TTC549 (cell line): ENCODE measurements around the gene NOA1.

Source experiments
- FAIRE-seq: peaks from 2 replicates; lab custom pipeline; 2012; peaks lifted over from hg19 to GRCh38; lab: Jason Lieb, UNC

The NOA1 gene

GRCh38 chr4:56977321-56978012, at the start of gene NOA1:
Gene NOA1, minus strand, starts transcription at chr4:56977606. Its CDS starts 21 bp downstream, at chr4:56977585.
- peak; percentile 92 for FAIRE-seq

- FAIRE-seq = no peak
Observed at GRCh38 chr4:57023104-57023503, 45.7 kb upstream of the NOA1 start.

- FAIRE-seq = no peak
Observed at GRCh38 chr4:57020467-57021101, 43.2 kb upstream of the NOA1 start.

GRCh38 chr4:57018980-57019379, 41.6 kb upstream of the NOA1 start:
- FAIRE-seq = peak; percentile 64

GRCh38 chr4:57013543-57014120, 36.2 kb upstream of the NOA1 start:
- no peak for FAIRE-seq

- no peak for FAIRE-seq
Observed at GRCh38 chr4:56999751-57000150, 22.3 kb upstream of the NOA1 start.

GRCh38 chr4:56995525-56995924, 18.1 kb upstream of the NOA1 start:
- FAIRE-seq = no peak

GRCh38 chr4:56990109-56990905, 12.9 kb upstream of the NOA1 start:
- no peak for FAIRE-seq

- FAIRE-seq = no peak
Observed at GRCh38 chr4:56986952-56987351, 9.5 kb upstream of the NOA1 start.

GRCh38 chr4:56986192-56986591, 8.8 kb upstream of the NOA1 start:
- FAIRE-seq = no peak

GRCh38 chr4:56981795-56982201, 4.4 kb upstream of the NOA1 start:
- FAIRE-seq = no peak

- FAIRE-seq = no peak
Observed at GRCh38 chr4:56979421-56980072, 2.1 kb upstream of the NOA1 start.

GRCh38 chr4:56978750-56979303, 1.4 kb upstream of the NOA1 start, which contains the start of gene POLR2B:
Gene POLR2B, plus strand, starts transcription at chr4:56978896. Its CDS starts 90 bp downstream, at chr4:56978986.
- FAIRE-seq = peak; percentile 78

- no peak for FAIRE-seq
Observed at GRCh38 chr4:56976837-56977320, 527 bp downstream of the NOA1 start.

GRCh38 chr4:56976283-56976836, 1.0 kb downstream of the NOA1 start:
- no peak for FAIRE-seq

- FAIRE-seq = no peak
Observed at GRCh38 chr4:56973336-56973735, 4.1 kb downstream of the NOA1 start.

- no peak for FAIRE-seq
Observed at GRCh38 chr4:56972809-56973208, 4.6 kb downstream of the NOA1 start.

- no peak for FAIRE-seq
Observed at GRCh38 chr4:56972389-56972788, 5.0 kb downstream of the NOA1 start.

GRCh38 chr4:56971383-56971782, 6.0 kb downstream of the NOA1 start:
- no peak for FAIRE-seq

GRCh38 chr4:56961107-56961500, 16.3 kb downstream of the NOA1 start:
- FAIRE-seq = no peak

GRCh38 chr4:56959100-56959499, 18.3 kb downstream of the NOA1 start:
- no peak for FAIRE-seq
